IPS-20b (cell line): Measurements from ENCODE around the gene COL5A3.

Experiments used
- H3K27ac ChIP-seq: one replicate; pipeline ENCODE4 v1.5.1; 2013; ENCODE audit warnings: low read length
- H3K27me3 ChIP-seq: 2 replicates; pipeline ENCODE4 v1.6.1; 2013; ENCODE audit warnings: mild to moderate bottlenecking, low read length, inconsistent platforms; ENCODE audit not compliant: insufficient read depth
- H3K36me3 ChIP-seq: 2 replicates; pipeline ENCODE4 v1.6.1; 2013; ENCODE audit warnings: low read depth, mild to moderate bottlenecking, inconsistent platforms, low read length, moderate library complexity; ENCODE audit not compliant: insufficient read depth
- H3K4me1 ChIP-seq: 2 replicates; pipeline ENCODE4 v1.6.1; 2013; ENCODE audit warnings: mild to moderate bottlenecking, control low read depth, inconsistent platforms, low read length, moderate library complexity; ENCODE audit not compliant: insufficient read depth
- H3K4me3 ChIP-seq: 2 replicates; pipeline ENCODE4 v1.5.1; 2013; ENCODE audit warnings: mild to moderate bottlenecking, low read length, inconsistent platforms
- H3K9ac ChIP-seq: 2 replicates; pipeline ENCODE4 v1.6.1; 2013; ENCODE audit warnings: low read depth, mild to moderate bottlenecking, inconsistent platforms, low read length, moderate library complexity
- H3K9me3 ChIP-seq: 2 replicates; pipeline ENCODE4 v1.6.1; 2013; ENCODE audit warnings: mild to moderate bottlenecking, low read depth, low read length, inconsistent platforms; ENCODE audit not compliant: insufficient read depth

COL5A3 gene

GRCh38 chr19:9911524-9912185, 98.6 kb downstream of the COL5A3 start:
- H3K9me3 ChIP-seq = no peaks in the 10 kb centered on the region
- H3K9ac ChIP-seq = no peak overlapping the region
- H3K4me3 ChIP-seq = no peak overlapping the region
- no peak overlapping the region for H3K27ac ChIP-seq
- H3K4me1 ChIP-seq = 0 out of 2 replicates have a peak, but pooled peaks cover 3% of the 10 kb centered on the region
- no peaks in the 10 kb centered on the region for H3K36me3 ChIP-seq
- H3K27me3 ChIP-seq = peaks cover 26% of the 10 kb centered on the region

GRCh38 chr19:9910625-9911024, 99.7 kb downstream of the COL5A3 start:
- H3K4me3 ChIP-seq = no peak overlapping the region
- no peaks in the 10 kb centered on the region for H3K9me3 ChIP-seq
- 0 out of 2 replicates have a peak, but pooled peaks cover 3% of the 10 kb centered on the region for H3K4me1 ChIP-seq
- no peaks in the 10 kb centered on the region for H3K36me3 ChIP-seq
- H3K9ac ChIP-seq = no peak overlapping the region
- H3K27ac ChIP-seq = no peak overlapping the region
- H3K27me3 ChIP-seq = peaks cover 26% of the 10 kb centered on the region
